ENCODE results near the gene ANKS1A.

ANKS1A gene

GRCh38 chr6:35007016-35007415 lies 118.0 kb downstream of the ANKS1A start:
- TF ChIP-seq CTCF (IDR thresholded peaks at IDR 0.05; ENCODE audit: insufficient read depth, low read depth, low read length, missing control alignments), result no peak
- no peak for DNase-seq (ENCODE audit: low read depth)
- H3K4me3 ChIP-seq (ENCODE audit: low read length), result no peak overlapping the region

- no peak for TF ChIP-seq CTCF (IDR thresholded peaks at IDR 0.05; ENCODE audit: insufficient read depth, low read depth, low read length, missing control alignments)
- no peak overlapping the region for H3K4me3 ChIP-seq (ENCODE audit: low read length)
- peak; percentile 24 for DNase-seq (ENCODE audit: low read depth)
Observed at GRCh38 chr6:35008858-35009257, 119.8 kb downstream of the ANKS1A start.

GRCh38 chr6:35011096-35012041 lies 122.3 kb downstream of the ANKS1A start:
- no peak overlapping the region for H3K4me3 ChIP-seq (ENCODE audit: low read length)
- no peak for TF ChIP-seq CTCF (IDR thresholded peaks at IDR 0.05; ENCODE audit: insufficient read depth, low read depth, low read length, missing control alignments)
- DNase-seq (ENCODE audit: low read depth), result no peak

GRCh38 chr6:35013701-35014100 lies 124.6 kb downstream of the ANKS1A start:
- no peak for TF ChIP-seq CTCF (IDR thresholded peaks at IDR 0.05; ENCODE audit: insufficient read depth, low read depth, low read length, missing control alignments)
- no peak for DNase-seq (ENCODE audit: low read depth)
- H3K4me3 ChIP-seq (ENCODE audit: low read length), result no peak overlapping the region

- TF ChIP-seq CTCF (IDR thresholded peaks at IDR 0.05; ENCODE audit: insufficient read depth, low read depth, low read length, missing control alignments), result no peak
- no peak overlapping the region for H3K4me3 ChIP-seq (ENCODE audit: low read length)
- no peak for DNase-seq (ENCODE audit: low read depth)
Observed at GRCh38 chr6:35014341-35014740, 125.3 kb downstream of the ANKS1A start.

GRCh38 chr6:35014786-35015185 lies 125.7 kb downstream of the ANKS1A start:
- no peak for TF ChIP-seq CTCF (IDR thresholded peaks at IDR 0.05; ENCODE audit: insufficient read depth, low read depth, low read length, missing control alignments)
- no peak overlapping the region for H3K4me3 ChIP-seq (ENCODE audit: low read length)
- peak; percentile 80 for DNase-seq (ENCODE audit: low read depth)

- no peak for DNase-seq (ENCODE audit: low read depth)
- no peak overlapping the region for H3K4me3 ChIP-seq (ENCODE audit: low read length)
- TF ChIP-seq CTCF (IDR thresholded peaks at IDR 0.05; ENCODE audit: insufficient read depth, low read depth, low read length, missing control alignments), result no peak
Observed at GRCh38 chr6:35015476-35015875, 126.4 kb downstream of the ANKS1A start.
